GM12878 (cell line): ENCODE results near the gene S100A11. TPM values are rescaled to one million over a fixed set of nuclear protein-coding genes. Genes with fewer than 3 reads are reported as not detected.

Experiments used
- ATAC-seq: fragments of 200-7000 bp; cut with Tn5 transposase; 3 replicates; pipeline ENCODE4 v1.9.1; 2020; ENCODE audit warnings: mild to moderate bottlenecking, moderate library complexity
- BruUV-seq: library from RNA; stranded (reverse); fragments of 400-500 nt; replicated peaks from 2 replicates; lab custom pipeline; 2021; lab: Mats Ljungman, UMichigan
- CTCF ChIA-PET: fragments of 300-600 bp; sonication (Branson Sonifier 250); formaldehyde crosslinking; extraction: SDS; loops from one replicate; lab custom pipeline; 2021; ENCODE audit warnings: inconsistent platforms; lab: Yijun Ruan, JAX
- POLR2A ChIA-PET: fragments of 350-600 bp; formaldehyde crosslinking; extraction: SDS; loops from one replicate; lab custom pipeline; 2021; ENCODE audit warnings: inconsistent platforms; lab: Charles Lee
- RAD21 ChIA-PET: fragments of 300-600 bp; sonication (Branson Sonifier 250); formaldehyde crosslinking; loops from one replicate; lab custom pipeline; 2023; ENCODE audit warnings: antibody characterized with exemption; ENCODE audit not compliant: unreplicated experiment; lab: Charles Lee
- SMC1A ChIA-PET: fragments of 300-600 bp; sonication (Branson Sonifier 250); formaldehyde crosslinking; loops from one replicate; lab custom pipeline; 2023; ENCODE audit not compliant: unreplicated experiment, uncharacterized antibody; lab: Charles Lee
- DNase-seq: peaks from one replicate; pipeline ENCODE4 v3.0.0-alpha.2; 2011; ENCODE audit warnings: low read depth, low spot score
- FAIRE-seq: peaks from 3 replicates; lab custom pipeline; 2011; peaks lifted over from hg19 to GRCh38; lab: Jason Lieb, UNC
- H2AFZ ChIP-seq: 2 replicates; pipeline ENCODE4 v1.6.0; 2011; ENCODE audit warnings: low read depth, low read length, control low read depth; ENCODE audit not compliant: control insufficient read depth
- H3K27ac ChIP-seq: 2 replicates; pipeline ENCODE4 v1.5.1; 2011; ENCODE audit warnings: control low read depth; ENCODE audit not compliant: control insufficient read depth, insufficient read depth
- H3K27me3 ChIP-seq, 2 experiments: replicated peaks in 1 of 2; 2 replicates each; pipeline versions ENCODE4 v1.6.0 to v1.6.1; 2011; ENCODE audit warnings: low read length in 1 of 2; ENCODE audit not compliant: control insufficient read depth in 2 of 2, insufficient read depth in 2 of 2
- H3K36me3 ChIP-seq, 2 experiments: 2 replicates each; pipeline ENCODE4 v1.5.1; 2011; ENCODE audit warnings: low read length in 1 of 2; ENCODE audit not compliant: control insufficient read depth in 2 of 2, insufficient read depth in 2 of 2
- H3K4me1 ChIP-seq: 2 replicates; pipeline ENCODE4 v1.6.1; 2011; ENCODE audit warnings: mild to moderate bottlenecking, low read length, moderate library complexity, mixed read lengths; ENCODE audit not compliant: control insufficient read depth, insufficient read depth
- H3K4me2 ChIP-seq: 2 replicates; pipeline ENCODE4 v1.6.0; 2011; ENCODE audit warnings: control low read depth; ENCODE audit not compliant: control insufficient read depth, insufficient read depth
- H3K4me3 ChIP-seq: fragments of 200-600 bp; sonication (generic); 2 replicates; pipeline ENCODE4 v1.5.1; 2016
- H3K79me2 ChIP-seq: 2 replicates; pipeline ENCODE4 v1.6.0; 2011; ENCODE audit warnings: low read length; ENCODE audit not compliant: control insufficient read depth, insufficient read depth
- H3K9ac ChIP-seq: 2 replicates; pipeline ENCODE4 v1.8.0; 2011; ENCODE audit warnings: low read length, control low read depth, mixed read lengths; ENCODE audit not compliant: control insufficient read depth, insufficient read depth
- H3K9me3 ChIP-seq: replicated peaks from 3 replicates; pipeline ENCODE4 v1.5.1; 2011; ENCODE audit warnings: mild to moderate bottlenecking, low read length; ENCODE audit not compliant: control insufficient read depth, insufficient read depth
- H4K20me1 ChIP-seq: 2 replicates; pipeline ENCODE4 v1.6.0; 2011; ENCODE audit not compliant: control insufficient read depth, insufficient read depth
- CBX3 ChIP-seq: fragments of 200-600 bp; sonication (generic); IDR thresholded peaks from 2 replicates; pipeline ENCODE4 v1.6.1; 2016; ENCODE audit warnings: low read depth, borderline replicate concordance
- ETV6 ChIP-seq, 2 experiments: fragments of 450-650 bp in 1 of 2; IDR thresholded peaks in 1 of 2; conservative IDR thresholded peaks in 1 of 2; 2 replicates each; pipeline ENCODE4 v1.6.1; 2014; ENCODE audit warnings: antibody characterized with exemption in 1 of 2, borderline replicate concordance in 1 of 2, low read depth in 1 of 2, mild to moderate bottlenecking in 1 of 2, moderate library complexity in 1 of 2
- GABPA ChIP-seq: IDR thresholded peaks from 2 replicates; pipeline ENCODE4 v1.6.1; 2014; ENCODE audit warnings: antibody characterized with exemption, low read depth, mild to moderate bottlenecking, inconsistent platforms
- IKZF2 ChIP-seq, 2 experiments: fragments of 450-650 bp; IDR thresholded peaks; 2 replicates each; pipeline ENCODE4 v1.6.1; 2017; ENCODE audit warnings: mild to moderate bottlenecking in 2 of 2, moderate library complexity in 2 of 2
- JUNB ChIP-seq: IDR thresholded peaks from 2 replicates; pipeline ENCODE4 v1.6.1; 2016; ENCODE audit warnings: antibody characterized with exemption, mild to moderate bottlenecking
- NR2F1 ChIP-seq: fragments of 450-650 bp; conservative IDR thresholded peaks from 2 replicates; pipeline ENCODE4 v1.6.1; 2017; ENCODE audit warnings: mild to moderate bottlenecking
- NRF1 ChIP-seq: conservative IDR thresholded peaks from 2 replicates; pipeline ENCODE4 v1.6.1; 2011; ENCODE audit warnings: mild to moderate bottlenecking, low read depth, low read length, improper control_type of control experiment
- PKNOX1 ChIP-seq: fragments of 450-650 bp; IDR thresholded peaks from 2 replicates; pipeline ENCODE4 v1.6.1; 2016; ENCODE audit warnings: mild to moderate bottlenecking
- POLR2A ChIP-seq: IDR thresholded peaks from 2 replicates; pipeline ENCODE4 v1.6.1; 2011; ENCODE audit warnings: low read depth, mild to moderate bottlenecking, low read length
- RELA ChIP-seq: fragments of 450-650 bp; IDR thresholded peaks from 2 replicates; pipeline ENCODE4 v1.8.0; 2014; ENCODE audit warnings: borderline replicate concordance; ENCODE audit not compliant: partially characterized antibody
- RFX5 ChIP-seq: IDR thresholded peaks from 2 replicates; pipeline ENCODE4 v1.6.1; 2011; ENCODE audit warnings: low read depth, low read length, improper control_type of control experiment
- SIN3A ChIP-seq: IDR thresholded peaks from 2 replicates; pipeline ENCODE4 v1.6.1; 2012; ENCODE audit warnings: low read depth, low read length, improper control_type of control experiment
- TCF3 ChIP-seq: IDR thresholded peaks from 2 replicates; pipeline ENCODE4 v1.6.1; 2012; ENCODE audit warnings: low read depth, mild to moderate bottlenecking, low read length, borderline replicate concordance; ENCODE audit not compliant: insufficient read depth
- ZNF24 ChIP-seq: fragments of 450-650 bp; IDR thresholded peaks from 2 replicates; pipeline ENCODE4 v1.6.1; 2017; ENCODE audit warnings: antibody characterized with exemption, mild to moderate bottlenecking
- WGBS: methylation state at CpG from one replicate; pipeline ENCODE4 v1.1.6; 2016; ENCODE audit warnings: low lambda C conversion rate; ENCODE audit not compliant: insufficient replicate concordance, insufficient coverage; ENCODE audit errors: missing lambda C conversion rate; 5-methylcytosine and 5-hydroxymethylcytosine counted together
- in situ Hi-C: fragments of 300-500 bp; cut with MboI; formaldehyde crosslinking; loops from 9 replicates; pipeline ENCODE4 v1.14.3; 2018; ENCODE audit warnings: mixed read lengths
- intact Hi-C: fragments of 100-400 bp; cut with micrococcal nuclease; formaldehyde crosslinking; loops from one replicate; pipeline ENCODE4 v1.14.2; 2022; ENCODE audit not compliant: unreplicated experiment
- polyA plus RNA-seq, 11 experiments: library from polyadenylated mRNA; depleted of rRNA in 4 of 11; unstranded in 6 of 11; stranded (reverse) in 5 of 11; fragments of >200 nt; fragmentation: Nextera tagmentation in 4 of 11; fragmentation: Illumina TruSeq in 1 of 11; extraction: Ambion mirVana in 4 of 11; extraction: Trizol in 1 of 11; gene quantifications; 1 replicate in 1 of 11; 2 replicates in 10 of 11; pipeline versions ENCODE4 v1.2.1 to v1.2.3, GENCODE V29; 2011 to 2016; ENCODE audit warnings: inconsistent platforms in 2 of 11, missing spikeins in 2 of 11, low read depth in 1 of 11
- total RNA-seq, 4 experiments: library from RNA; depleted of rRNA in 3 of 4; stranded (reverse); fragments of >200 nt in 3 of 4; fragmentation: Illumina TruSeq in 1 of 4; extraction: Trizol in 1 of 4; gene quantifications; 2 replicates each; pipeline versions ENCODE4 v1.2.1 to v1.2.3, GENCODE V29; 2013 to 2021
- TF ChIP-seq, protein P1 (sequence below): IDR thresholded peaks from 2 replicates; pipeline ENCODE4 v1.6.1; 2012; ENCODE audit warnings: low read length, inconsistent platforms
- TF ChIP-seq, protein P2 (sequence below): IDR thresholded peaks from 2 replicates; pipeline ENCODE4 v1.6.1; 2012; ENCODE audit warnings: low read depth, low read length, improper control_type of control experiment

The S100A11 gene
- total and polyA plus RNA-seq, 10 of the 15 experiments (the other 5 are each of a cell fraction or from before 2014, with no cell fraction given): 9.0 to 134 (median 62.7) TPM

DNA sequence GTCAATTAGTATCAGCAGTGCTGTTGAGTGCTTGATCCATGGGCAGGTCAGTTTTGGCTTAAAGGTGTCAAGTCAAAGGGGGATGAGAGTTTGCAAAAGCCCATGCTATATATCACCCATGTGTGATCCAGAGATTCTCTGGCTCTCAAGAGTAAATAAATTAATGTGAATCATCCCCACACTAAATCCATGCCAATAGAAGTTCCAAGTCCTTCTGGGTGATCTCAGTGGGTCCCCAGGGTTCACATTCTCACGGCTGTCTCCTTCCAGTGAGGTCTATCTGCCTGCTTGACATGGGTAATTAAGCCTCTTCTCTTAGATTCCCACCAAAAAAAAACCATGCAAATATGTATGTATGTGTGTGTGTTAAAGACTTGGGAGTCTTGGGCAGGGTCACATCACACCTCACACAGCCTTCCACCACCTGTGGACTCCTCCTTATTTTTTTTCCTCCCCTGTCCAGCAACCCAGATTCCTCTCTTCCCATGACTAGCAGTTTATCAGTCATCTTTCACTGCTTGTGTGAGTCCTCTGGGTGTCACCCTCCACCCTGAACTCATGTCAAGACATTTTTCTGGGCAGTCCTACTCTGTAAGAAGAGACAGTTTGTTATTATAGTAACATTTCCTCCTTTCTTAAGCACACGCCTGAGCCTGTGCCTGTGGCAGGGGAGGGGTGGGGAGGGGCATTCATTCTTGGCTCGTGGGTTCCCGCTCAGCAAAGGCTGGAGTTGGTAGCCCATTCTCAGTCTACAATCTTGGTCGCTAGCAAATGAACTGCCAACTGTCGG lies 14.3 kb upstream of the S100A11 start:
- CTCF ChIA-PET: interaction anchor here (0.6 to 10.5 kb wide), 8 partner anchors 10 to 981 kb away, joined by 3 to 106 read pairs (median 3); no protein-coding TSS in a partner anchor
- no peak for TF ChIP-seq SIN3A
- no peak for TF ChIP-seq IKZF2 (IDR thresholded peaks at IDR 0.05)
- no peak for TF ChIP-seq GABPA
- no peak for TF ChIP-seq JUNB
- TF ChIP-seq ZNF24: no peak
- TF ChIP-seq RELA: no peak
- TF ChIP-seq POLR2A: no peak
- TF ChIP-seq RFX5: no peak
- TF ChIP-seq TCF3: no peak
- no peak for TF ChIP-seq CBX3
- TF ChIP-seq NRF1: no peak
- TF ChIP-seq, protein P1, sequence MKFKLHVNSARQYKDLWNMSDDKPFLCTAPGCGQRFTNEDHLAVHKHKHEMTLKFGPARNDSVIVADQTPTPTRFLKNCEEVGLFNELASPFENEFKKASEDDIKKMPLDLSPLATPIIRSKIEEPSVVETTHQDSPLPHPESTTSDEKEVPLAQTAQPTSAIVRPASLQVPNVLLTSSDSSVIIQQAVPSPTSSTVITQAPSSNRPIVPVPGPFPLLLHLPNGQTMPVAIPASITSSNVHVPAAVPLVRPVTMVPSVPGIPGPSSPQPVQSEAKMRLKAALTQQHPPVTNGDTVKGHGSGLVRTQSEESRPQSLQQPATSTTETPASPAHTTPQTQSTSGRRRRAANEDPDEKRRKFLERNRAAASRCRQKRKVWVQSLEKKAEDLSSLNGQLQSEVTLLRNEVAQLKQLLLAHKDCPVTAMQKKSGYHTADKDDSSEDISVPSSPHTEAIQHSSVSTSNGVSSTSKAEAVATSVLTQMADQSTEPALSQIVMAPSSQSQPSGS: no peak
- TF ChIP-seq ETV6 (conservative IDR thresholded peaks at IDR 0.05 in 1 of 2, IDR thresholded peaks at IDR 0.05 in 1 of 2; ENCODE audit: borderline replicate concordance in 1 of 2, low read depth in 1 of 2): no peak
- TF ChIP-seq PKNOX1: no peak
- TF ChIP-seq NR2F1: no peak
- TF ChIP-seq, protein P2, sequence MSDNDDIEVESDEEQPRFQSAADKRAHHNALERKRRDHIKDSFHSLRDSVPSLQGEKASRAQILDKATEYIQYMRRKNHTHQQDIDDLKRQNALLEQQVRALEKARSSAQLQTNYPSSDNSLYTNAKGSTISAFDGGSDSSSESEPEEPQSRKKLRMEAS: no peak
- ATAC-seq (no peak), FAIRE-seq (no peak), DNase-seq (no peak)
- peaks cover 15% of the 10 kb centered on the region for H3K4me1 ChIP-seq
- H2AFZ ChIP-seq: no peak overlapping the region
- no peaks in the 10 kb centered on the region; the same call in 2 of the 3 replicates for H3K9me3 ChIP-seq
- H3K79me2 ChIP-seq: no peaks in the 10 kb centered on the region
- H3K36me3 ChIP-seq: no peaks in the 10 kb centered on the region
- SMC1A ChIA-PET: interaction anchor here (1.4 to 3.4 kb wide), 2 partner anchors 131 to 408 kb away, joined by 3 to 13 read pairs; no protein-coding TSS in a partner anchor
- no peak overlapping the region for H3K4me3 ChIP-seq
- in situ Hi-C loops (loop anchor here (5.0 kb wide), 2 partner anchors 136 to 406 kb away; no protein-coding TSS in a partner anchor), intact Hi-C loops (loop anchor here (10.0 kb wide), 1 partner anchor 294 kb away; no protein-coding TSS in a partner anchor)
- no peak overlapping the region for H3K27ac ChIP-seq
- H3K9ac ChIP-seq: no peak overlapping the region
- RAD21 ChIA-PET: interaction anchor here (2.1 to 2.9 kb wide), 2 partner anchors 135 kb away, joined by 7 to 13 read pairs; no protein-coding TSS in a partner anchor
- H4K20me1 ChIP-seq: no peaks in the 10 kb centered on the region
- 37% methylated on average over 6 of the region's 6 CpGs for WGBS
- no peak overlapping the region for H3K4me2 ChIP-seq
- no TSS peak for BruUV-seq
- peaks cover 0 to 3% of the 10 kb centered on the region in 2 experiments; a peak in 1 of 4 replicates for H3K27me3 ChIP-seq
- POLR2A ChIA-PET: interaction anchor here (1.3 kb wide), 1 partner anchor 13 kb away, joined by 3 read pairs; no protein-coding TSS in a partner anchor
